Esophagus mucosa (tissue), 1 donor: ENCODE measurements around the gene P2RY2. TPM values are rescaled to one million over a fixed set of nuclear protein-coding genes. Genes with fewer than 3 reads are reported as not detected.
"Not testable (repeated sequence)": the region's sequence is repeated elsewhere in the genome, so short reads cannot be mapped to it uniquely, and the experiment has no call there.

Experiments
- ATAC-seq: fragments of 200-7000 bp; cut with Tn5 transposase; one replicate; pipeline ENCODE4 v1.9.1; 2020
- total RNA-seq: library from RNA; stranded (reverse); gene quantifications from one replicate; pipeline ENCODE4 v1.2.4, GENCODE V29; 2023
- donor health status: DM: yes; HTN: yes; CAD: no.

Gene P2RY2
- total RNA-seq, 1 donor from 2014 or later = 44.3 TPM

DNA sequence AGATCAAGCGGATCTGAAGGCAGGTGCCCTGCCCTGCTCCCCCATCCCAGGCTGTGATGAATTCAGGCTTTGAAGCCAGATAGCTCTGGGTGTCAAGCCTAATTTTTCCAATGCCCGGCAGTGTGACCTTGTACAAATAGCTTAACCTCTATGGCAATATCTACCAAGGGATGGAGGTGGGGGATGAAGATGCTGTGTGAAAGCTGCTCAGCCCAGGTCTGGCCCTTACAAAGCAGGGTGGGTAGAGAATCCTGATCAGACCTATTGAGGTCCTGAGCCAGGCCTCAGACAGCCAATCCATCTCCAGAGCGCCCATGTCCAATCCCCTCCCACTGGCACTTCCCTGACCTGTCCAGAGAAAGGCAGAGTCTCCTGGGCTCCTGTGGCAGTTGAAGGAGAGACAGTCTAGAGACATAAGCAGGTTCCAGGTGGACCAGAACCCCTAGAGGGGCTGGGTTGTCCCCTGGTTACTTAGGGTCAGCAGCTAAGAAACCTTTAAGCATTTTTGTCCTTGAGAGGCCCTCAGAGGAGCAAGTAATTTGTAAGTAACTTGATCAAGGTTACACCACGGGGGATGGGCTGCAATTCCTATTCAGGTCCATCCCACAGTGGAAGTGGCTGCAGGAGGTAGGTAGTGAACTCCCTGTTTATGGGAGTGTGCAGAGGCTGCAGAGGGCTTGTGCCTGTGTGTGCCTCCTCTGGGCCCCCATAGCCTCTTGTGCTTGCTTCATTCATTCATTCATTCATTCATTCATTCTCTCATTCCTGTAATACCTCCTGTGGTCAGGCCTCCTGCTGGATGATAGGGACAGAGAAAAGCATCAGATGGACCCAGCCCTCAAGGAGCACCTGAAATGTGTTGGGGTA is 10.4 kb downstream of the P2RY2 start:
- no peak for ATAC-seq

GRCh38 chr11:73229321-73229895 is 11.3 kb downstream of the P2RY2 start:
- ATAC-seq = no peak

GRCh38 chr11:73229896-73230875 is 12.1 kb downstream of the P2RY2 start:
- ATAC-seq = no peak

DNA sequence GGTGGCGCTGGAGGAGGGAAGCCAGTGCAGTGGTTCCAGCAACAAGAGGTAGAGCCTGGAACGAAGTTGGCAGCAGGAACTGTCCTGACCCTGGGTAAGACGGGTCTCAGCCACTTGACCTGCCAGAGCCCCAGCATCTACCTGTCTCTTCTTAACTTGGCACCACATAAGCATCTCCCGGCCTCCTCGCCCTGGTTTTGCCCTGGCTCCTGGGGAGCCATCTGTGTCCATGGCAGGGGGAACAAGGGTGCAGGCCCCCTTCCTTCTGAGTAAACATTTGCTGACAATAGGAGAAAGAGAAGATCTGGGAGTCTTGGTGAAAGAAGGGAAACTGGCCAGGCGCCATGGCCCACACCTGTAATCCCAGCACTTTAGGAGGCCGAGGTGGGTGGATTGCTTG is 12.8 kb downstream of the P2RY2 start:
- ATAC-seq = no peak

DNA sequence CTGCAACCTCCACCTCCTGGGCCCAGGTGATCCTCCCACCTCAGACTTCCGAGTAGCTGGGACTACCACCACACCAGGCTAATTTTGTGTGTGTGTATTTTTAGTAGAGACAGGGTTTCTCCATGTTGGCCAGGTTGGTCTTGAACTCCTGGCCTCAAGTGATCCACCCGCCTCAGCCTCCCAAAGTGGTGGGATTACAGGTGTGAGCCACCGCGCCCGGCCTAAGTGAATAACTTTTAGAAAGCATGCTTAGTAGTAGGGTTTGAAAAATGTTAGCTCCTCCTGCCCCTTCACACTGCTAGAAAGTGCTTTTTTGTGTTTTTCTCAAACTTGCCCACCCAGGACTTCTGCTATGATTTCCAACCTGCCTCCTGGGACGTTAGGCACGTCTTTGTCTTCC is 14.4 kb downstream of the P2RY2 start:
- not testable (repeated sequence) for ATAC-seq

GRCh38 chr11:73233211-73233610 is 15.1 kb downstream of the P2RY2 start:
- ATAC-seq = no peak

DNA sequence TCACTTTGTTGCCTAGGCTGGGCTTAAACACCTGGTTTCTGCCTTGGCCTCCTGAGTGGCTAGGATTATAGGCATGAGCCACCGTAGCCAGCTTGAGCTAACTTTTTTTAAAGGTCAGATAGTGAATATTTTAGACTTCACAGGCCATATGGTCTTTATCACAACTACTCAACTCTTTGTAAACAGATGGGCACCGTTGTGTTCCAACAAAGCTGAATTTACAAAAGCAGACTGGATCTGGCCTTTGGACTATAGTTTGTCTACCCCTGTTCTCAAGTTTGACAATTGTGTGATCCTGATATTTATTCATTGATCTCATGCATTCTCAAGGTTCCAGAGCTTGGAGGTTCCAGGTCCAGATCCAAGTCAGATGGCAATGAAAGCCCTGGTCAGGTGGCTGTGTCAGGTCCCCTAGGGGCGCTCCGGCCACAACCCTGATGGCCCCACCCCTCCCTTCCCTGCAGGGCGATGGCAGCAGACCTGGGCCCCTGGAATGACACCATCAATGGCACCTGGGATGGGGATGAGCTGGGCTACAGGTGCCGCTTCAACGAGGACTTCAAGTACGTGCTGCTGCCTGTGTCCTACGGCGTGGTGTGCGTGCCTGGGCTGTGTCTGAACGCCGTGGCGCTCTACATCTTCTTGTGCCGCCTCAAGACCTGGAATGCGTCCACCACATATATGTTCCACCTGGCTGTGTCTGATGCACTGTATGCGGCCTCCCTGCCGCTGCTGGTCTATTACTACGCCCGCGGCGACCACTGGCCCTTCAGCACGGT is 15.8 kb downstream of the P2RY2 start:
- no peak for ATAC-seq

- no peak for ATAC-seq
These were observed 16.5 kb downstream of the P2RY2 start for GRCh38 chr11:73234471-73235181.

- ATAC-seq = no peak
These were observed 17.2 kb downstream of the P2RY2 start for GRCh38 chr11:73235236-73235786.

GRCh38 chr11:73236205-73236765 is 18.2 kb downstream of the P2RY2 start:
- ATAC-seq = peak; percentile 1

- ATAC-seq = peak; percentile 43
These were observed 18.8 kb downstream of the P2RY2 start for GRCh38 chr11:73236854-73237253.

DNA sequence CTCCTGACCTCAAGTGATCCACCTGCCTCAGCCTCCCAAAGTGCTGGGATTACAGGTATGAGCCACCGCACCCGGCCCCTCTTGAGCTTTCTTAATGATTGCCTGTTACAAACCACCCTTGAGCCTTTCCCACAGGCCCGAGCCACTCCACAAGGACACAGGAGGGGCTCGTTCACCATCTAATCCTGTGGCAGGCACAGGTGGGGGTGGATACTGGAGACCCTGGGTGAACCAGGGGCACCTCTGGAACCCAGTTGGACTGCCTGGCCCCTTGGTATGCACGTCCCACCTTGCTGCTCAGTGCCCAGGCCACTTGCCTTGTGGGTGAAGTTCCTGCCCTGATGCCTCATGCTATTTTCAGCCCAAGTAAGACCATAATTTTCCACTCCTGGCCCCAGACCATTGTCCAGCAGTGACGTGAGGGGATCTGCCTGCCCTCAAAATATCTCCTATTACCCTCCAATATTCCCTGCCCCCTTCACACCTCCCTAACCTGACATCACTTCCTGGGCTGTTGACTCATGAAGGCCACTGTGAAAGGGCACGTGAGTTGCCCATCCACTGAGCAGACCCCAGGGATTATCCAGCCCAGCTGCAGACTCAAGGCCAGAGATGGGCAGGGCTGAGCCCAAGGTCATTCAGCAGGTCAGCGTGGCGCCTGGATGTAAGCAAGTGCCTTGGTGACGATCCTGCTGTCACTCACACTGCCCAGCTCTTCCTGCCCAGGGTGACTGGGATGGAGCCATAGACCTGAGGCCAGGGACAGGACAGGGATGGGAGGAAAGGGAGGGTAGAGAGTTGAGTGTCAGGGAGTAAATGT is 19.6 kb downstream of the P2RY2 start:
- no peak for ATAC-seq

DNA sequence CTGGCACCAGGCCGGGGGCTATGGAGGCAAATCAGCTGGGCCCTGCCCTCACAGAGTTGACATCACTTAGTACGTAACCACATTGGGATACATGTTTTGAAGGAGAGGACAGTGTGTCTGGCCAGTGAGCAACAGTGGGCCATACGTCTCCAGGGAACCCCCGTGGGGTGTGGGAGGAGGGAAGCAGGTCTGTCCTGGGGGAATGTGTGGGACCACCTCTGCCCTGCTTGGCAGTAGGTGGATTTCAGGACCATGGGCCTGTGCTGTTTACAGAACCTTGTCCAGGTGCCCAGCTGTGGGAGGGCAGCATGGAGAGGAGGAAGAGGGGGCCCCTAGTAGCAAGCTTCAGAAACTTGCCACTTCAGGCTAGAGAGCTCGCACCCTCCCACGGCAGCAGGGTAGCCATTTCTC is 21.0 kb downstream of the P2RY2 start:
- ATAC-seq = no peak

DNA sequence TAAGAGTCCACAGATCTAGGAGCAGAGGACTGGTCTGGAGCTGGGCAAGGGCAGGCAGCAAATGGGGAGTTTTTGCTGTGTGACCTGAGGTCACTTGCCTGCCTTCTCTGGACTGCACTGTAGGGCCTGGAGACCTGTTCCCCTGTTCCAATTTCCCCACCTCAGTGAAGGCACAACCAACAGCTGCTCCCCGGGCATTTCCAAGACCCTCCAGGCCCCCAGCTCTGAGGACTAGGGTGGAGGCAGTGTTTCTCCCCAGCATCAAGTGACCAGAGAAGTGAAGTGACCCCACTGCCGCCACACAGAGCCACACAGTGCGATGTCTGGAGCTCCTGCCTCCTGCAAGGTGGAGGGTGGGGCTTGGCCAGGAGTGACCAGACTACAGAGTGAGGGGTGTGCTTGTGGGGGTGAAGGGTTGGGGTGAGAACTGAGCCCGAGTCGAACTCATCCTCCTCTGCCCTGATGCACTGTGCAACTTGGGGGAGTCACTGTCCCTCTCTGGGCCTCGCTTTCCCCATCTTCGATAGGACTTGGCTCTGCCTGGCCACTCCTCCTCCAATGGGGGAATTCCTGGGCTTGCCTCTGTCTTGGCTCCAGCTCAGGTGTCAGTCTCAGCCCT is 21.6 kb downstream of the P2RY2 start:
- ATAC-seq = no peak

- peak; percentile 14 for ATAC-seq
These were observed 22.2 kb downstream of the P2RY2 start for GRCh38 chr11:73240190-73240781.

GRCh38 chr11:73241300-73241699 is 23.2 kb downstream of the P2RY2 start:
- no peak for ATAC-seq

DNA sequence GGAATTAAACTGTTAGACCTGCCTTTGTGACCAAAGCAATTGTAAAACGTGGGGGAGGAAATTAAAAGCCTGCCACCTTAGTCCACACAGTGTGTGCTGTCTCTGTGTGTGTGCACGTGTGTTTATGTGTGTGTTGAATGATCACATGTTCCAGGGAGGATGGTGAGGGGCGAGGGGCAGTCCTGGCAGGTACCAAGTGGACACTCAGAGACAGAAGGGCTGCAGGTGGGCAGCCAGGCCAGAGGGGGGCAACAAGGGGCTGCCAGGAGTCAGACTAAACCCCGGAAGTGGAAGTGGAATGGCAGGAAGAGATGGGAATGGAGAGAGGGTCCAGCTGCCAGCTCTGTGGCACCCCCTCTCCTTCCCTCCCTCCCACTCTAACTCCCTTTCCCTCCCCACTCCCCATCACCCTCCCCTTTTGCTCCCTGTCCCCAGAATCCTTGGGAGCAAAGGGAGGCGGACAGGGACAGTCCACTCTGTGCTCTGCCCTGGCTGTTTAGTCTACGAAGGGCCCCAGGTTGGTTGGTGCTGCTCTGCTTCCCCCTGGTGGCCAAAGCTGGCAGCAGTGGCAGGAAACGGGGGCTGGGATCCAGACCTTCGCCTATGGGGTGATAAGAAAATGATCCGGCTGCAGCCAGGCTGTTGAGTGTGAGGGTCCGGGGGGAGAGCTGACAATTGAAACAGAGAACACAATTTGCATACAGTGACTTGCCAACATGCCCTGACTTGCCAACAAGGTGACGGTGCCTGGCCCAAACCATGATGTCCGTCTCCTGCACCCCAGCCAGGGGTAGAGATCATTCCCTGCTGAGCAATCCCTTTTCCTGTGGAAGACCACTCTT is 24.4 kb downstream of the P2RY2 start:
- peak; percentile 66 for ATAC-seq

DNA sequence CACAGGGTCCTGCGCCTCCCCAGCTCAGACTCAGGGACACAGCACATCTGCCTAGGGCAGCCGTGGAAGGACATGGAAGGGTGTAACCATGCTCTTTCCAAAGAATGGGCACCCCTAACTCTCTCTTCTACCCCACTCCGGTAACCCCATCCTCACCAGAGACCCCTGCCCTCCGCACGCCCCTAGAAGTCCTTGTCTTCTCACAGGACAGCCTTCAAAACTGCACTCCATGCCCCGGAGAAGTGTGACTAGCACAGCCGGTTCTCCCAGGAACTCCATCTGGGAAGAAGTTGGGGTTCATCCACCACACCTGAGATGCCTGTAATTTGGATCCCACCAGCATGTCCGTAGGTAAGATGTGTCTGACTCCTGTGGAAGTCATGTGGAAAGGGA is 25.0 kb downstream of the P2RY2 start:
- ATAC-seq = no peak
